ENCODE results near the gene PER3. TPM values are rescaled to one million over a fixed set of nuclear protein-coding genes. Genes with fewer than 3 reads are reported as not detected.

PER3 gene
- total and polyA plus RNA-seq, 10 of the 15 experiments (the other 5 are each of a cell fraction or from before 2014, with no cell fraction given): 0.06 to 0.64 (median 0.13) TPM; not detected in 1

DNA sequence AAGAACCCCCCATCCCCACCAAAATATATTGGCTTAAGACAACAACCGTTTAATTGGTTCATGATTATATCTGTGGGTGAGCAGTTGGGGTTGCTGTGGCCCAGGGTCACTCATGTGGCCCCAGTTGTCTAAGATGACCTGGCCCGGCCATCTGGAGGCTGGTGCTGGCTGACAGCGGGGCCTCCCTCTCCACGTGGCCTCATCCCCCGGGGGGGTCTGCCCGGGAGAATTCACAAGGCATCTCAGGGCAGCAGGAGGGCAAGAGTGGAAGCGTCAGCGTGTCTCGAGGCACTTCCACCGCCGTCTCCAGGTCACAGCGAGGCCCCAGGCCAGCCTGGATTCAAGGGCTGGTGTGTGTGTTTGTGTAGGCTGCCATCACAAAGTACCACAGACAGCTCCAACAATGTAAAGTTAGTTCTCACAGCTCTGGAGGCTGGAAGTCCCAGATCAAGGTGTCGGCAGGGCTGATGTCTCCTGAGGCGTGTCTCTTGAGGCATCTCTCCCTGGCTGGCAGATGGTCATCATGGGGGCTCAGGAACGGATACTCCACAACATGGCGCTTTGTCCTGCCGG lies 79.8 kb downstream of the PER3 start:
- no peak overlapping the region for H3K27ac ChIP-seq (ENCODE audit: control insufficient read depth, insufficient read depth)
- no peaks in the 10 kb centered on the region for H4K20me1 ChIP-seq (ENCODE audit: control insufficient read depth, insufficient read depth)
- no peaks in the 10 kb centered on the region; a peak in 1 of 4 replicates for H3K27me3 ChIP-seq (replicated peaks in 1 of 2; ENCODE audit: control insufficient read depth in 2 of 2, insufficient read depth in 2 of 2, low read length in 1 of 2)
- in situ Hi-C loops (cut with MboI): no loop called here
- SMC1A ChIA-PET (ENCODE audit: uncharacterized antibody, unreplicated experiment): no interaction called here
- H3K36me3 ChIP-seq (ENCODE audit: control insufficient read depth in 2 of 2, insufficient read depth in 2 of 2, low read length in 1 of 2): no peaks in the 10 kb centered on the region
- ATAC-seq: no peak
- no peak overlapping the region for H3K4me3 ChIP-seq
- FAIRE-seq: no peak
- no peaks in the 10 kb centered on the region for H3K4me1 ChIP-seq (ENCODE audit: control insufficient read depth, insufficient read depth, low read length)
- H3K9ac ChIP-seq (ENCODE audit: control insufficient read depth, insufficient read depth, low read length): no peak overlapping the region
- no peak overlapping the region for H3K4me2 ChIP-seq (ENCODE audit: control insufficient read depth, insufficient read depth)
- no peak overlapping the region for H2AFZ ChIP-seq (ENCODE audit: control insufficient read depth, low read depth, low read length)
- RAD21 ChIA-PET (ENCODE audit: unreplicated experiment): no interaction called here
- BruUV-seq (replicated peaks): no TSS peak
- POLR2A ChIA-PET: no interaction called here
- no peaks in the 10 kb centered on the region for H3K79me2 ChIP-seq (ENCODE audit: control insufficient read depth, insufficient read depth, low read length)
- no peaks in the 10 kb centered on the region for H3K9me3 ChIP-seq (replicated peaks; ENCODE audit: control insufficient read depth, insufficient read depth, low read length)
- intact Hi-C loops (cut with micrococcal nuclease; ENCODE audit: unreplicated experiment): no loop called here
- WGBS (ENCODE audit: insufficient coverage, insufficient replicate concordance, low lambda C conversion rate, missing lambda C conversion rate): 16% methylated on average over 17 of the region's 17 CpGs
- no peak for DNase-seq (ENCODE audit: low read depth, low spot score)
- CTCF ChIA-PET: no interaction called here
- no peak for TF ChIP-seq MXI1 (IDR thresholded peaks at IDR 0.05; ENCODE audit: low read depth, low read length)
- no peak for TF ChIP-seq EZH2 (IDR thresholded peaks at IDR 0.05; ENCODE audit: borderline replicate concordance, control insufficient read depth, low read depth, low read length)
- TF ChIP-seq, protein P1, sequence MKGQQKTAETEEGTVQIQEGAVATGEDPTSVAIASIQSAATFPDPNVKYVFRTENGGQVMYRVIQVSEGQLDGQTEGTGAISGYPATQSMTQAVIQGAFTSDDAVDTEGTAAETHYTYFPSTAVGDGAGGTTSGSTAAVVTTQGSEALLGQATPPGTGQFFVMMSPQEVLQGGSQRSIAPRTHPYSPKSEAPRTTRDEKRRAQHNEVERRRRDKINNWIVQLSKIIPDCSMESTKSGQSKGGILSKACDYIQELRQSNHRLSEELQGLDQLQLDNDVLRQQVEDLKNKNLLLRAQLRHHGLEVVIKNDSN (IDR thresholded peaks at IDR 0.05; ENCODE audit: borderline replicate concordance, extremely low read length, insufficient read depth, low read depth, low read length): no peak
- no peak for TF ChIP-seq TARDBP (IDR thresholded peaks at IDR 0.05; ENCODE audit: borderline replicate concordance)
- no peak for TF ChIP-seq STAT3 (IDR thresholded peaks at IDR 0.05; ENCODE audit: low read depth, low read length)
- no peak for TF ChIP-seq POLR2AphosphoS2 (IDR thresholded peaks at IDR 0.05; ENCODE audit: low read depth, low read length)
- no peak for TF ChIP-seq SMC3 (IDR thresholded peaks at IDR 0.05; ENCODE audit: borderline replicate concordance, low read length)
- TF ChIP-seq ZZZ3 (IDR thresholded peaks at IDR 0.05; ENCODE audit: control insufficient read depth, insufficient read length, low read depth): no peak
- no peak for TF ChIP-seq ETV6 (conservative IDR thresholded peaks at IDR 0.05 in 1 of 2, IDR thresholded peaks at IDR 0.05 in 1 of 2; ENCODE audit: borderline replicate concordance in 1 of 2, low read depth in 1 of 2)
- no peak for TF ChIP-seq NR2C1 (IDR thresholded peaks at IDR 0.05)
- no peak for TF ChIP-seq FOXM1 (IDR thresholded peaks at IDR 0.05; ENCODE audit: low read depth, low read length)
- TF ChIP-seq STAT1 (conservative IDR thresholded peaks at IDR 0.05): no peak
- no peak for TF ChIP-seq CBX5 (IDR thresholded peaks at IDR 0.05; ENCODE audit: low read depth)
- no peak for TF ChIP-seq NFYB (IDR thresholded peaks at IDR 0.05; ENCODE audit: insufficient read depth, low read depth, low read length)
- TF ChIP-seq CHD2 (IDR thresholded peaks at IDR 0.05; ENCODE audit: borderline replicate concordance, low read depth, low read length): no peak
- TF ChIP-seq SMAD1 (IDR thresholded peaks at IDR 0.05; ENCODE audit: low read depth, partially characterized antibody): no peak
- TF ChIP-seq, protein P2, sequence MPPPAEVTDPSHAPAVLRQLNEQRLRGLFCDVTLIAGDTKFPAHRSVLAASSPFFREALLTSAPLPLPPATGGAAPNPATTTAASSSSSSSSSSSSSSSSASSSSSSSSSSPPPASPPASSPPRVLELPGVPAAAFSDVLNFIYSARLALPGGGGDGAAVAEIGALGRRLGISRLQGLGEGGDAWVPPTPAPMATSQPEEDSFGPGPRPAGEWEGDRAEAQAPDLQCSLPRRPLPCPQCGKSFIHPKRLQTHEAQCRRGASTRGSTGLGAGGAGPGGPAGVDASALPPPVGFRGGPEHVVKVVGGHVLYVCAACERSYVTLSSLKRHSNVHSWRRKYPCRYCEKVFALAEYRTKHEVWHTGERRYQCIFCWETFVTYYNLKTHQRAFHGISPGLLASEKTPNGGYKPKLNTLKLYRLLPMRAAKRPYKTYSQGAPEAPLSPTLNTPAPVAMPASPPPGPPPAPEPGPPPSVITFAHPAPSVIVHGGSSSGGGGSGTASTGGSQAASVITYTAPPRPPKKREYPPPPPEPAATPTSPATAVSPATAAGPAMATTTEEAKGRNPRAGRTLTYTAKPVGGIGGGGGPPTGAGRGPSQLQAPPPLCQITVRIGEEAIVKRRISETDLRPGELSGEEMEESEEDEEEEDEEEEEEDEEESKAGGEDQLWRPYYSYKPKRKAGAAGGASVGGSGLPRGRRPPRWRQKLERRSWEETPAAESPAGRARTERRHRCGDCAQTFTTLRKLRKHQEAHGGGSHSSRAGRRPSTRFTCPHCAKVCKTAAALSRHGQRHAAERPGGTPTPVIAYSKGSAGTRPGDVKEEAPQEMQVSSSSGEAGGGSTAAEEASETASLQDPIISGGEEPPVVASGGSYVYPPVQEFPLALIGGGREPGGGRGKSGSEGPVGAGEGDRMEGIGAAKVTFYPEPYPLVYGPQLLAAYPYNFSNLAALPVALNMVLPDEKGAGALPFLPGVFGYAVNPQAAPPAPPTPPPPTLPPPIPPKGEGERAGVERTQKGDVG (CRISPR knock-in tag; IDR thresholded peaks at IDR 0.05): no peak
